ENCODE data around the gene CCDC85C.

Gene CCDC85C

GRCh38 chr14:99518441-99519346, 85.3 kb downstream of the CCDC85C start:
- Mint-ChIP-seq H3K9me3 (no peaks in the 10 kb centered on the region), H3K36me3 (no peaks in the 10 kb centered on the region), H3K4me1 (no peaks in the 10 kb centered on the region), H3K27me3 (no peaks in the 10 kb centered on the region), H3K4me3 (no peak overlapping the region), H3K27ac (no peak overlapping the region)

- no peaks in the 10 kb centered on the region for H3K27me3 Mint-ChIP-seq
- H3K4me3 Mint-ChIP-seq = no peak overlapping the region
- H3K4me1 Mint-ChIP-seq = no peaks in the 10 kb centered on the region
- H3K27ac Mint-ChIP-seq = no peak overlapping the region
- H3K9me3 Mint-ChIP-seq = no peaks in the 10 kb centered on the region
- no peaks in the 10 kb centered on the region for H3K36me3 Mint-ChIP-seq
Measured at GRCh38 chr14:99517643-99518381, 86.2 kb downstream of the CCDC85C start.

GRCh38 chr14:99516871-99517642, 87.0 kb downstream of the CCDC85C start:
- no peak overlapping the region for H3K27ac Mint-ChIP-seq
- H3K36me3 Mint-ChIP-seq = no peaks in the 10 kb centered on the region
- no peaks in the 10 kb centered on the region for H3K27me3 Mint-ChIP-seq
- H3K4me3 Mint-ChIP-seq = no peak overlapping the region
- no peaks in the 10 kb centered on the region for H3K4me1 Mint-ChIP-seq
- H3K9me3 Mint-ChIP-seq = no peaks in the 10 kb centered on the region

- Mint-ChIP-seq H3K9me3 (no peaks in the 10 kb centered on the region), H3K36me3 (no peaks in the 10 kb centered on the region), H3K27ac (peak overlapping the region; percentile 23), H3K4me3 (no peak overlapping the region), H3K4me1 (no peaks in the 10 kb centered on the region), H3K27me3 (no peaks in the 10 kb centered on the region)
Measured at GRCh38 chr14:99516156-99516870, 87.7 kb downstream of the CCDC85C start.

GRCh38 chr14:99515301-99516155, 88.5 kb downstream of the CCDC85C start:
- no peaks in the 10 kb centered on the region for H3K4me1 Mint-ChIP-seq
- H3K9me3 Mint-ChIP-seq = no peaks in the 10 kb centered on the region
- H3K36me3 Mint-ChIP-seq = no peaks in the 10 kb centered on the region
- H3K27ac Mint-ChIP-seq = no peak overlapping the region
- H3K27me3 Mint-ChIP-seq = no peaks in the 10 kb centered on the region
- H3K4me3 Mint-ChIP-seq = no peak overlapping the region

- Mint-ChIP-seq H3K4me1 (no peaks in the 10 kb centered on the region), H3K4me3 (no peak overlapping the region), H3K36me3 (no peaks in the 10 kb centered on the region), H3K27me3 (no peaks in the 10 kb centered on the region), H3K9me3 (no peaks in the 10 kb centered on the region), H3K27ac (no peak overlapping the region)
Measured at GRCh38 chr14:99514552-99515300, 89.3 kb downstream of the CCDC85C start.

- H3K4me1 Mint-ChIP-seq = no peaks in the 10 kb centered on the region
- H3K4me3 Mint-ChIP-seq = no peak overlapping the region
- no peaks in the 10 kb centered on the region for H3K9me3 Mint-ChIP-seq
- no peaks in the 10 kb centered on the region for H3K27me3 Mint-ChIP-seq
- H3K36me3 Mint-ChIP-seq = peaks cover 1% of the 10 kb centered on the region
- H3K27ac Mint-ChIP-seq = peak overlapping the region; percentile 14
Measured at GRCh38 chr14:99513946-99514551, 90.0 kb downstream of the CCDC85C start.

GRCh38 chr14:99513183-99513694, 90.8 kb downstream of the CCDC85C start:
- no peaks in the 10 kb centered on the region for H3K4me1 Mint-ChIP-seq
- peaks cover 3% of the 10 kb centered on the region for H3K36me3 Mint-ChIP-seq
- H3K27ac Mint-ChIP-seq = no peak overlapping the region

GRCh38 chr14:99512571-99513182, 91.3 kb downstream of the CCDC85C start:
- Mint-ChIP-seq H3K36me3 (peaks cover 3% of the 10 kb centered on the region), H3K27ac (no peak overlapping the region), H3K4me1 (no peaks in the 10 kb centered on the region), H3K4me3 (no peak overlapping the region), H3K27me3 (no peaks in the 10 kb centered on the region), H3K9me3 (no peaks in the 10 kb centered on the region)

More at GRCh38 chr14:99513183-99513694, 90.8 kb downstream of the CCDC85C start:
- Mint-ChIP-seq H3K27me3 (no peaks in the 10 kb centered on the region), H3K9me3 (no peaks in the 10 kb centered on the region), H3K4me3 (no peak overlapping the region)

- H3K4me3 Mint-ChIP-seq = no peak overlapping the region
- H3K36me3 Mint-ChIP-seq = peaks cover 8% of the 10 kb centered on the region
- no peaks in the 10 kb centered on the region for H3K27me3 Mint-ChIP-seq
- no peaks in the 10 kb centered on the region for H3K9me3 Mint-ChIP-seq
- no peak overlapping the region for H3K27ac Mint-ChIP-seq
- H3K4me1 Mint-ChIP-seq = no peaks in the 10 kb centered on the region
Measured at GRCh38 chr14:99512110-99512449, 91.9 kb downstream of the CCDC85C start.

- Mint-ChIP-seq H3K36me3 (peaks cover 8% of the 10 kb centered on the region), H3K27me3 (no peaks in the 10 kb centered on the region), H3K27ac (no peak overlapping the region), H3K4me1 (no peaks in the 10 kb centered on the region), H3K9me3 (no peaks in the 10 kb centered on the region), H3K4me3 (no peak overlapping the region)
Measured at GRCh38 chr14:99511421-99512109, 92.4 kb downstream of the CCDC85C start.

GRCh38 chr14:99510556-99511139, 93.4 kb downstream of the CCDC85C start:
- Mint-ChIP-seq H3K27ac (no peak overlapping the region), H3K27me3 (no peaks in the 10 kb centered on the region), H3K9me3 (no peaks in the 10 kb centered on the region), H3K4me3 (no peak overlapping the region), H3K4me1 (no peaks in the 10 kb centered on the region), H3K36me3 (peaks cover 8% of the 10 kb centered on the region)
